HG03108 (cell line): Measurements from ENCODE around the gene LKAAEAR1.

Source experiments
- ATAC-seq: cut with Tn5 transposase; IDR thresholded peaks from one replicate; pipeline ENCODE4 v1.9.1; 2021; ENCODE audit warnings: moderate library complexity; ENCODE audit not compliant: unreplicated experiment

Gene LKAAEAR1

DNA sequence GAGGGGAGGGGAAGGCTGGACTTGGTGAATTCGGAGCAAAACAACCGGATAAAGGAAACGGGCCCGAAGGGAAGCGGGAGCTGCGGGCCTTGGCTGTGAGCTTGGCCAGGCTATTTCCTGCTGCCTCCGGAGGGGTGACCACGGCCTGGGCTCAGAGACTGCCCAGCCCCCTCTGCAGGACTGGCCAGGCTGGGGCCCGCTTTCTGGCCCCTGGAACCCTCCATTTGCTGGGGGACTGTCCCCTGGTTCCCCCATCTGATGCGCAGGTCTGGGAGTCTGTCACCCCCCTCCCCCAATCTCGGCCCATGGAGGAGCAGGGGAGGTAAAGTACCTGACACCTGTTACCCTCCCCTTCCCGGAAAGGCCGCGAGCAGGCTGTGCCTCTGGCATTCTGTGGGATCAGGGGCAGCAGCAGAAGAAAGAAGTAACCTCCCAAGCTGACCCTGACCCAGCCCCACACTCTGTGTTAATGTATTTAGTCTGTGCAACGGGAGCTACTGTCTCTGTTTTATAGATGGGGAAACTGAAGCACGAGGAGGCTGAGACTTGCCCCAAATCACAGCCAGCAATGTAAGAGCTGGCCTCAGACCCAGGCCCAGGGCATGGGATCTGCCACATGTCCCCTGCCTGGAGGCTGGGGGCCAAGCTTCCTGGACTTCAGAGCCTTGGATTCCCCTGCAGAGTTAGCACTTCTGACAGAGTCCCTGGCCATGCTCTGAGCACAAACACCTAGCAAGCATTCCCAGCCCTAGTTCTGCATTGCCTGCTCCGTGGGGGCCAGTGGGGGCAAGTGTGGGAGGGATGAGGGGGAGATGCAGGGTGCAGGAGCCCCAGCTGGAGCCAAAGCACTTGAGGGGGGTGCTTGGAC lies 44.7 kb downstream of the LKAAEAR1 start:
- ATAC-seq, result no peak

DNA sequence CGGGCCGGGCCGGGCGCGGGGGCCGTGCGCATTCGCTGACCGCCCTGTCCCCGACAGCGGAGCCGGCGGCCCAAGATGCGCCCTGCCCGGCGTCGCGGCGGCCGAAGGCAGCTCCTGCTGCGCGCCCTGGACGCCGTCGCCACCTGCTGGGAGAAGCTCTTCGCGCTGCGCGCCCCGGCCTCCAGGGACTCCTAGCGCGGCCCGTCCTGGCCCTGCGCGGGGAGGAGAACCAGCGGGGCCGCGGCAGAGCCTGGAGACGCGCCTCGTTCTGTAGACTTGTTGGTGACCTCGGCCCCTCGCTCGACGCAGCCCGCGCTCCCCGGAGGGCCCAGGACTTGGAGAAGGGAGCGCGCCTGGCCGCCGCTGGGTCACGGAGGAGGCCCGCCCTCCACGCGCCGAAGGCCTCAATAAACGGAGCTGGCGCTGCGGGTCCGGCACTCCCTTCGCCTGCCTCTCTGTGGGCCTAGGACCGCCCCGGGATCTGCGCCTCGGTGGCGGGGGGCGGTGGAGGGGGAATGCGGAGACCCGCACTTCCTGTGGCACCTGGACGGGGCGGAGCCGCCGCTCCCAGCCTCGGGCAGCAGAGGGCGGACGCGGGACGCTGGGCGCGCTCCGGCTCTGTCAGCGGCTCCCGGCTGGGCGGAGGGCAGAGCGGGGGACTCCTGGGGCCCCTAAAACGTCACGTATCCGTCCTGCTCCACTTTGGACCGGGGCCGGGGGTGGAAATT lies 45.5 kb downstream of the LKAAEAR1 start:
- ATAC-seq, result peak; percentile 54

- ATAC-seq, result peak; percentile 14
Observed at GRCh38 chr20:64038224-64038564, 46.0 kb downstream of the LKAAEAR1 start.

DNA sequence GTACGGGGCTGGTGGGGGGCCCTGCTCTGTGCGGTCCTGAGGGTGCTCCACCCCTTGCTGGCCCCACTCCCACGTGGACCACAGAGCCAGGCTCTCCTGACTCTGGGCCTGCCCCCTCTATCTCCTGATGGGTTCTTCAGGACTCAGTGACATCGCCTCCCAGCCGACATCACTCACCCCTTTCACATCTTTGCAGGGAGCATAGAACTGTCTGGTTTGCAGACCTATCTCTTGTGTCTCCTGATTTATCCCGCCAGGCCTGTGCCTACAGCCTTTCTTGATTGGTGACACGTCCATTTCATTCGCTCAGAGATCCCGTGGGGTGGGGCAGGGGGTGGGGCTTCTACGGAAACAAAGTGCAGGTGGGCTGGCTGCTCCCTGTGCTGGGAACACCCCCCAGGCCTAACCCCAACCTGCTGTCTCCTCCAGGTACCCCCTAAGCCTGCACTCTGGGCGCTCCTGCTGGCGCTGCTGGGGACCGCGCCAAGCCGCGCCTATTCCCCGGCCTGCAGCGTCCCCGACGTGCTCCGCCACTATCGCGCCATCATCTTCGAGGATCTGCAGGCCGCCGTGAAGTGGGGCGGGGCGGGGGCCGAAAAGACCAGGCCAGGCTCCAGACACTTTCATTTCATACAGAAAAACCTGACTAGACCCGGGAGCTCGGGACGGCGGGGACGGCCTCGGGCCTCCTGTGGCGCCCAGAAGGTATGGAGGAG lies 46.5 kb downstream of the LKAAEAR1 start:
- no peak for ATAC-seq

GRCh38 chr20:64037199-64037497 lies 47.0 kb downstream of the LKAAEAR1 start:
- ATAC-seq, result no peak

DNA sequence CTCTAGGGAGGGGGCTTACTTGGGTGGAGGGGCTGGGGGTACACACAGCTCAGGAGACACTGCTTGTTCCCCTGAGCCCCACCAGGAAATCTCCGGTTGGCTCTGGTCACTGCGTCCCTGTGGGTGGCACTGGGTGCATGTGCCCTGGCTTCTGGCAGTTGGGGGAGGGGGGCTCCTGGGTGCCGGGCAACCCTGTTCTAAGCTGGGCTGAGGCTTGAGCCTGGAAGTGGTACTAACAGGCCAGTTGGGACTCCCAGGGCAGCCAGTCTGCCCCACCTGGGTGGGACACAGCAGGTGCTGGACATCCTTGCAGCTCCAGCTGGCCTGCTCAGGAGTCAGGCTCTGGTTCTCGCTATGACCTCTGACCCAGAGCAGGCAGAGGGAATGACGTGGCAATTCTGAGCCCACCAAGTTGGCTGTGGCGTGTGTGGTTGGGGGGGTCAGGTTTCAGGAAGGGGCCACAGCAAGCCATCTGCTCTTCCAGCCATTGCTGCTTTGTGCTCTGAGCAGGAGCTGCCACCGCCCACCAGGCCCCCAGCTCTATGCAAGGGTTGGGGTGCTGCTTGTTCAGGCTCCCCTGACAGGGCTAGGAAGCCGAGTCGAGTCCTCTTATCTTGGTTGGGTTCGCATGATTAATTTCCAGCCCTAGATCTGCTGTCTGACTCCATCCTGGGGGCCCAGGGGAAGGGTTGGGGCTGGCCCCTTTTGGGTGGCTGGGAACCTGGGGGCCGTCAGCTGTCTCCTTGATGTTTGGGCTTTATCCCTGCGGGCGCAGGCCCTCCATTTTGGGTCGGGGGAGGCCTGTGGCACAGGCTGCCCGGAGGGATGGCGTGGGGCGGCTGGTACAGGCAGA lies 47.6 kb downstream of the LKAAEAR1 start:
- ATAC-seq, result no peak

- no peak for ATAC-seq
Observed at GRCh38 chr20:64035933-64036345, 48.3 kb downstream of the LKAAEAR1 start, which contains the start of gene C20orf204. Gene C20orf204 (plus strand): TSS chr20:64036182. CDS start chr20:64036324, 142 bp downstream.

- ATAC-seq, result no peak
Observed at GRCh38 chr20:64035066-64035932, 48.9 kb downstream of the LKAAEAR1 start.

DNA sequence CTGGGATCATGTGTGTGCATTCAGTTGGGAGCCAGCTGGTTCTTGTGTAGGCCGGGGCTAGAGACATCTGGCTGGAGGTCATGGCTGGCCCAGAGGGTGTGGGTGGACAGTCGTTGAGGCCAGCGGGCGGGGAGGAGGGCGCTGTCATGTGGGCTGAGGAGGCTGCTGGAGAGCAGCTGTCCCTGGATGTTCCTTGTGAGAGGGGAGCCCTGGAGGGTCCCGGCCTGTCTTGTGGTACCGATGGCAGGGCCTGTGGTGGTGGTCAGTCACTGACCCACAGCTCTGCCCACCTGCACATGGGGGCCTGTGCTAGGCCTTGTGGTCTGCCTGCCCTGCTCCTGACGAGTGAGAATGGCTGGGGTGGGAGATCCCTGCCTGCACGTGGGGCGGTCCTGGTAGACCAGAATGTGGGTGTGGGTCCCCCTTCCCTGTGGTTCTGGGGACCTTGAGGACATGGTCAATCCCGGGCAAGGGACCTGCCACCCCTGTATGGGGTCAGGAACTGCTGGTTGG lies 50.2 kb downstream of the LKAAEAR1 start:
- no peak for ATAC-seq
